B cell (primary cell): Measurements from ENCODE around the gene CADM2. TPM values are rescaled to one million over a fixed set of nuclear protein-coding genes. Genes with fewer than 3 reads are reported as not detected.

Experiments
- ATAC-seq: fragments of 200-7000 bp; cut with Tn5 transposase; one replicate; pipeline ENCODE4 v1.10.0; 2021; ENCODE audit warnings: low read depth, mild to moderate bottlenecking, moderate number of reproducible peaks, moderate library complexity
- CTCF ChIA-PET: fragments of 350-600 bp; sonication (Branson Sonifier 250); formaldehyde crosslinking; loops from one replicate; lab custom pipeline; 2021; ENCODE audit warnings: antibody characterized with exemption, inconsistent platforms; lab: Charles Lee
- POLR2A ChIA-PET: fragments of 350-600 bp; sonication (Branson Sonifier 250); formaldehyde crosslinking; loops from one replicate; lab custom pipeline; 2021; ENCODE audit warnings: antibody characterized with exemption; lab: Charles Lee
- DNase-seq: peaks from one replicate; pipeline ENCODE4 v3.0.0; 2013
- H2AFZ ChIP-seq: 2 replicates; pipeline ENCODE4 v1.6.1; 2012; ENCODE audit warnings: mild to moderate bottlenecking, low read depth, low read length; ENCODE audit not compliant: insufficient read depth, poor library complexity, severe bottlenecking
- H3K27ac ChIP-seq, 2 donors: 1 replicate in 1 of 2; 2 replicates in 1 of 2; pipeline ENCODE4 v1.5.1; 2012 to 2013; ENCODE audit warnings: low read length in 2 of 2, mild to moderate bottlenecking in 2 of 2, moderate library complexity in 1 of 2
- H3K27me3 ChIP-seq, 4 experiments: fragments of 200-600 bp in 1 of 4; sonication (generic) in 1 of 4; replicated peaks in 1 of 4; 1 replicate in 2 of 4; 2 replicates in 2 of 4; pipeline versions ENCODE4 v1.6.1 to v1.7.0; 2013 to 2016; ENCODE audit warnings: low read length in 3 of 4, mild to moderate bottlenecking in 2 of 4, mixed read lengths in 1 of 4, moderate library complexity in 1 of 4; ENCODE audit not compliant: insufficient read depth in 4 of 4, control insufficient read depth in 3 of 4; ENCODE audit errors: control extremely low read depth in 1 of 4
- H3K36me3 ChIP-seq, 2 experiments: replicated peaks in 1 of 2; 1 replicate in 1 of 2; 2 replicates in 1 of 2; pipeline versions ENCODE4 v1.6.1 to v1.7.1; 2013; ENCODE audit warnings: low read length in 1 of 2; ENCODE audit not compliant: insufficient read depth in 2 of 2, control insufficient read depth in 1 of 2; ENCODE audit errors: control extremely low read depth in 1 of 2, extremely low read depth in 1 of 2
- H3K4me1 ChIP-seq, 2 donors: fragments of 200-600 bp in 1 of 2; sonication (generic) in 1 of 2; 1 replicate in 1 of 2; 2 replicates in 1 of 2; pipeline versions ENCODE4 v1.5.1 to v1.6.1; 2013 to 2017; ENCODE audit warnings: low read length in 2 of 2; ENCODE audit not compliant: control insufficient read depth in 2 of 2, insufficient read depth in 2 of 2
- H3K4me2 ChIP-seq: replicated peaks from 2 replicates; pipeline ENCODE3; 2012; ENCODE audit warnings: mild to moderate bottlenecking, low read depth, low read length; ENCODE audit not compliant: poor library complexity, severe bottlenecking
- H3K4me3 ChIP-seq, 5 experiments: fragments of 200-600 bp in 1 of 5; sonication (generic) in 1 of 5; 1 replicate in 3 of 5; 2 replicates in 2 of 5; pipeline versions ENCODE4 v1.5.1 to v1.7.0; 2011 to 2016; ENCODE audit warnings: low read length in 4 of 5, mild to moderate bottlenecking in 4 of 5, low read depth in 2 of 5, control low read depth in 1 of 5, moderate library complexity in 1 of 5; ENCODE audit not compliant: insufficient read depth in 1 of 5; ENCODE audit errors: control extremely low read depth in 1 of 5, extremely low read depth in 1 of 5
- H3K79me2 ChIP-seq: fragments of 200-600 bp; sonication (generic); one replicate; pipeline ENCODE4 v1.6.0; 2016; ENCODE audit warnings: low read length; ENCODE audit not compliant: control insufficient read depth, insufficient read depth
- H3K9ac ChIP-seq: fragments of 200-600 bp; sonication (generic); 2 replicates; pipeline ENCODE4 v1.6.1; 2017; ENCODE audit warnings: mild to moderate bottlenecking, low read length, moderate library complexity
- H3K9me3 ChIP-seq, 3 donors: one replicate each; pipeline versions ENCODE4 v1.6.1 to v1.7.1; 2013; ENCODE audit warnings: low read length in 2 of 3; ENCODE audit not compliant: control insufficient read depth in 2 of 3, insufficient read depth in 1 of 3; ENCODE audit errors: control extremely low read depth in 1 of 3
- H4K20me1 ChIP-seq: 2 replicates; pipeline ENCODE4 v1.6.0; 2012; ENCODE audit warnings: mild to moderate bottlenecking, low read length; ENCODE audit not compliant: insufficient read depth, control insufficient read depth, poor library complexity, severe bottlenecking
- H3K27ac Mint-ChIP-seq: one replicate; pipeline ENCODE4 v1.8.0; 2021; ENCODE audit warnings: mixed read lengths
- H3K27me3 Mint-ChIP-seq: one replicate; pipeline ENCODE4 v1.8.0; 2021; ENCODE audit warnings: mixed read lengths
- H3K4me1 Mint-ChIP-seq: one replicate; pipeline ENCODE4 v1.8.0; 2021; ENCODE audit warnings: mixed read lengths
- H3K4me3 Mint-ChIP-seq: one replicate; pipeline ENCODE4 v1.8.0; 2021; ENCODE audit warnings: mixed read lengths
- H3K9me3 Mint-ChIP-seq: one replicate; pipeline ENCODE4 v1.8.0; 2022; ENCODE audit warnings: mixed read lengths; ENCODE audit not compliant: insufficient read depth
- CTCF ChIP-seq: fragments of 200-600 bp; IDR thresholded peaks from one replicate; pipeline ENCODE4 v1.8.0; 2022; ENCODE audit warnings: antibody characterized with exemption, mild to moderate bottlenecking
- EZH2 ChIP-seq: IDR thresholded peaks from 2 replicates; pipeline ENCODE4 v1.6.1; 2012; ENCODE audit warnings: borderline replicate concordance, low read depth, mild to moderate bottlenecking, moderate library complexity, low read length; ENCODE audit not compliant: insufficient read depth, poor library complexity, severe bottlenecking
- WGBS: methylation state at CpG from one replicate; pipeline ENCODE4 v1.1.5; 2013; ENCODE audit warnings: missing lambda C conversion rate; ENCODE audit not compliant: insufficient coverage; 5-methylcytosine and 5-hydroxymethylcytosine counted together
- intact Hi-C: fragments of 100-400 bp; cut with micrococcal nuclease; formaldehyde crosslinking; loops from one replicate; pipeline ENCODE4 v1.10.0; 2022
- polyA plus RNA-seq: library from polyadenylated mRNA; depleted of rRNA; stranded (reverse); fragments of >200 nt; gene quantifications from 2 replicates; pipeline ENCODE4 v1.2.3, GENCODE V29; 2012
- total RNA-seq, 2 donors: library from RNA; stranded (reverse); fragments of 120-200 nt in 1 of 2; gene quantifications; 1 replicate in 1 of 2; 2 replicates in 1 of 2; pipeline versions ENCODE4 v1.2.3 to v1.2.4, GENCODE V29; 2013 to 2022

The CADM2 gene
- total and polyA plus RNA-seq, 2 donors (not counting 1 experiment from before 2014, with no cell fraction given) = 0.10 to 0.37 TPM

- no peak overlapping the region for H3K27ac Mint-ChIP-seq
- H3K4me3 Mint-ChIP-seq = no peak overlapping the region
- no peaks in the 10 kb centered on the region for H3K27me3 ChIP-seq
- H3K27me3 Mint-ChIP-seq = no peaks in the 10 kb centered on the region
- H3K36me3 ChIP-seq = no peaks in the 10 kb centered on the region
- no peak overlapping the region for H3K4me2 ChIP-seq
- DNase-seq (no peak), ATAC-seq (no peak)
- no peaks in the 10 kb centered on the region for H4K20me1 ChIP-seq
- H3K4me3 ChIP-seq = no peak overlapping the region
- no peaks in the 10 kb centered on the region for H3K4me1 ChIP-seq
- TF ChIP-seq EZH2 (no peak), CTCF (no peak)
- H3K9ac ChIP-seq = no peak overlapping the region
- H3K27ac ChIP-seq = no peak overlapping the region
- no peaks in the 10 kb centered on the region for H3K9me3 ChIP-seq
- no peak overlapping the region for H2AFZ ChIP-seq
- CTCF ChIA-PET = interaction anchor here (1.0 kb wide), 1 partner anchor 11 kb away, joined by 3 read pairs; no protein-coding TSS in a partner anchor
- H3K79me2 ChIP-seq = no peaks in the 10 kb centered on the region
- POLR2A ChIA-PET = no interaction called here
- intact Hi-C loops = no loop called here
- H3K4me1 Mint-ChIP-seq = no peaks in the 10 kb centered on the region
- H3K9me3 Mint-ChIP-seq = no peaks in the 10 kb centered on the region
Measured at GRCh38 chr3:84984429-84984828, 25.6 kb downstream of the CADM2 start.

GRCh38 chr3:84985795-84986194 lies 27.0 kb downstream of the CADM2 start:
- no peak overlapping the region for H3K4me3 ChIP-seq
- CTCF ChIA-PET = no interaction called here
- H3K4me2 ChIP-seq = no peak overlapping the region
- no CpG with 5 or more reads among the region's 1 CpG for WGBS
- ATAC-seq = no peak
- DNase-seq = no peak
- intact Hi-C loops = no loop called here
- Mint-ChIP-seq H3K4me3 (no peak overlapping the region), H3K27ac (no peak overlapping the region), H3K9me3 (no peaks in the 10 kb centered on the region), H3K4me1 (no peaks in the 10 kb centered on the region), H3K27me3 (no peaks in the 10 kb centered on the region)
- H3K27me3 ChIP-seq = no peaks in the 10 kb centered on the region
- no peaks in the 10 kb centered on the region for H3K9me3 ChIP-seq
- POLR2A ChIA-PET = no interaction called here
- H3K79me2 ChIP-seq = no peaks in the 10 kb centered on the region
- no peaks in the 10 kb centered on the region for H3K4me1 ChIP-seq
- no peaks in the 10 kb centered on the region for H4K20me1 ChIP-seq
- H2AFZ ChIP-seq = no peak overlapping the region
- H3K27ac ChIP-seq = no peak overlapping the region
- H3K36me3 ChIP-seq = no peaks in the 10 kb centered on the region
- TF ChIP-seq EZH2 = no peak
- no peak for TF ChIP-seq CTCF
- no peak overlapping the region for H3K9ac ChIP-seq
